Loucy (cell line): ENCODE measurements around the gene NELFB.

Source experiments
- EZH2phosphoT487 ChIP-seq: fragments of 200-600 bp; IDR thresholded peaks from 2 replicates; pipeline ENCODE4 v1.6.1; 2018; ENCODE audit warnings: antibody characterized with exemption, mild to moderate bottlenecking, moderate library complexity, borderline replicate concordance
- TF ChIP-seq, protein P1 (sequence below): fragments of 200-600 bp; sonication (generic); conservative IDR thresholded peaks from 2 replicates; pipeline ENCODE4 v1.5.1; 2014; ENCODE audit warnings: mild to moderate bottlenecking, antibody characterized with exemption, low read length

DNA sequence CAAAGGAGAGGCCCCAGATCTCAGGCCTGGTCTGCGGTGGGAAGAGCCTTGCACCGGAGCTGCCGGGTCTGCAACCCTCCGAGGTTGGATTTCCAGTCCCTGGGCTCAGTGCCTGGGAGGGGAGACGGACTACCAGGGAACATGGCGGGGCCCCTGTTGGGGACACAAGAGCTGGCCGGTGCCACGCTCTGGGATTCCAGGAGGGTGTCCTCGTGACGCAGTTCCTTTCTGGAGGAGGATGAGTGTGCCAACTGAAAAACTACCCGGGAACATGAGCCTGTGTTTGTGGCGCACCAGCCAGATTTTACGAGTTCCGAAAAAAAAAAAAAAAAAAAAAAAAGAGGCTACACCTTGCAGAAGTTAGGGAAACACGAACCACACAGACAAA lies 38.0 kb downstream of the NELFB start:
- TF ChIP-seq, protein P1, sequence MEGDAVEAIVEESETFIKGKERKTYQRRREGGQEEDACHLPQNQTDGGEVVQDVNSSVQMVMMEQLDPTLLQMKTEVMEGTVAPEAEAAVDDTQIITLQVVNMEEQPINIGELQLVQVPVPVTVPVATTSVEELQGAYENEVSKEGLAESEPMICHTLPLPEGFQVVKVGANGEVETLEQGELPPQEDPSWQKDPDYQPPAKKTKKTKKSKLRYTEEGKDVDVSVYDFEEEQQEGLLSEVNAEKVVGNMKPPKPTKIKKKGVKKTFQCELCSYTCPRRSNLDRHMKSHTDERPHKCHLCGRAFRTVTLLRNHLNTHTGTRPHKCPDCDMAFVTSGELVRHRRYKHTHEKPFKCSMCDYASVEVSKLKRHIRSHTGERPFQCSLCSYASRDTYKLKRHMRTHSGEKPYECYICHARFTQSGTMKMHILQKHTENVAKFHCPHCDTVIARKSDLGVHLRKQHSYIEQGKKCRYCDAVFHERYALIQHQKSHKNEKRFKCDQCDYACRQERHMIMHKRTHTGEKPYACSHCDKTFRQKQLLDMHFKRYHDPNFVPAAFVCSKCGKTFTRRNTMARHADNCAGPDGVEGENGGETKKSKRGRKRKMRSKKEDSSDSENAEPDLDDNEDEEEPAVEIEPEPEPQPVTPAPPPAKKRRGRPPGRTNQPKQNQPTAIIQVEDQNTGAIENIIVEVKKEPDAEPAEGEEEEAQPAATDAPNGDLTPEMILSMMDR = no peak
- no peak for TF ChIP-seq EZH2phosphoT487
